ENCODE results near the gene FECH. TPM values are rescaled to one million over a fixed set of nuclear protein-coding genes. Genes with fewer than 3 reads are reported as not detected.

The FECH gene
- polyA plus RNA-seq, 3 donors = 9.7 to 23.3 (median 9.9) TPM

- WGBS (ENCODE audit: insufficient coverage) = no CpG with 5 or more reads among the region's 5 CpGs
- peaks cover 0 to 3% (median 0%) of the 10 kb centered on the region in 7 donors for H3K9me3 Mint-ChIP-seq
- Histone ChIP-seq H3K27ac (ENCODE audit: low read depth in 1 of 2, low read length in 2 of 2) (peak overlapping the region; percentile 56 to 73), H3K36me3 (replicated peaks in 1 of 2; ENCODE audit: control insufficient read depth in 1 of 2, insufficient read depth in 2 of 2, low read length in 2 of 2) (peaks cover 9 to 28% of the 10 kb centered on the region in 2 donors), H2AFZ (ENCODE audit: insufficient read depth, low read depth, low read length, poor library complexity, severe bottlenecking) (peak overlapping the region; percentile 87), H3K9me3 (replicated peaks in 1 of 2; ENCODE audit: control insufficient read depth in 1 of 2, insufficient read depth in 1 of 2, low read length in 2 of 2) (no peaks in the 10 kb centered on the region), H3K4me1 (ENCODE audit: control insufficient read depth in 1 of 2, insufficient read depth in 2 of 2, low read length in 2 of 2) (peaks cover 23 to 29% of the 10 kb centered on the region in 2 donors), H3K4me2 (replicated peaks; ENCODE audit: extremely low read depth, low read length, poor library complexity, severe bottlenecking) (peak overlapping the region; percentile 52), H3K27me3 (ENCODE audit: control insufficient read depth in 2 of 2, insufficient read depth in 2 of 2, low read length in 2 of 2) (no peaks in the 10 kb centered on the region), H4K20me1 (ENCODE audit: insufficient read depth, low read length) (no peaks in the 10 kb centered on the region), H3K79me2 (ENCODE audit: insufficient read depth, low read length) (peaks cover 4% of the 10 kb centered on the region), H3K9ac (ENCODE audit: insufficient read depth, low read length, poor library complexity, severe bottlenecking) (no peak overlapping the region), H3K4me3 (replicated peaks in 1 of 3; ENCODE audit: low read depth in 2 of 3, low read length in 3 of 3) (peak overlapping the region in 1 of 3 experiments; percentile 45)
- H3K27me3 Mint-ChIP-seq (ENCODE audit: low read depth in 3 of 3) = peaks cover 0 to 2% (median 1%) of the 10 kb centered on the region in 3 donors
- TF ChIP-seq, protein P1, sequence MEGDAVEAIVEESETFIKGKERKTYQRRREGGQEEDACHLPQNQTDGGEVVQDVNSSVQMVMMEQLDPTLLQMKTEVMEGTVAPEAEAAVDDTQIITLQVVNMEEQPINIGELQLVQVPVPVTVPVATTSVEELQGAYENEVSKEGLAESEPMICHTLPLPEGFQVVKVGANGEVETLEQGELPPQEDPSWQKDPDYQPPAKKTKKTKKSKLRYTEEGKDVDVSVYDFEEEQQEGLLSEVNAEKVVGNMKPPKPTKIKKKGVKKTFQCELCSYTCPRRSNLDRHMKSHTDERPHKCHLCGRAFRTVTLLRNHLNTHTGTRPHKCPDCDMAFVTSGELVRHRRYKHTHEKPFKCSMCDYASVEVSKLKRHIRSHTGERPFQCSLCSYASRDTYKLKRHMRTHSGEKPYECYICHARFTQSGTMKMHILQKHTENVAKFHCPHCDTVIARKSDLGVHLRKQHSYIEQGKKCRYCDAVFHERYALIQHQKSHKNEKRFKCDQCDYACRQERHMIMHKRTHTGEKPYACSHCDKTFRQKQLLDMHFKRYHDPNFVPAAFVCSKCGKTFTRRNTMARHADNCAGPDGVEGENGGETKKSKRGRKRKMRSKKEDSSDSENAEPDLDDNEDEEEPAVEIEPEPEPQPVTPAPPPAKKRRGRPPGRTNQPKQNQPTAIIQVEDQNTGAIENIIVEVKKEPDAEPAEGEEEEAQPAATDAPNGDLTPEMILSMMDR (IDR thresholded peaks at IDR 0.05) = no peak
- intact Hi-C loops (cut with micrococcal nuclease) = loop anchor here in 1 of 2 donors (2.0 kb wide), 1 partner anchor 37 kb away; no protein-coding TSS in a partner anchor
- H3K4me3 Mint-ChIP-seq = peak overlapping the region; percentile 24 to 71
- H3K36me3 Mint-ChIP-seq = peaks cover 26 to 31% of the 10 kb centered on the region in 2 donors
- H3K4me1 Mint-ChIP-seq = peaks cover 27% of the 10 kb centered on the region
- DNase-seq = peak; percentile 61 to 73 (median 71)
- peak overlapping the region; percentile 50 to 87 (median 77) for H3K27ac Mint-ChIP-seq
Measured at GRCh38 chr18:57581301-57581934, 5.1 kb downstream of the FECH start.

DNA sequence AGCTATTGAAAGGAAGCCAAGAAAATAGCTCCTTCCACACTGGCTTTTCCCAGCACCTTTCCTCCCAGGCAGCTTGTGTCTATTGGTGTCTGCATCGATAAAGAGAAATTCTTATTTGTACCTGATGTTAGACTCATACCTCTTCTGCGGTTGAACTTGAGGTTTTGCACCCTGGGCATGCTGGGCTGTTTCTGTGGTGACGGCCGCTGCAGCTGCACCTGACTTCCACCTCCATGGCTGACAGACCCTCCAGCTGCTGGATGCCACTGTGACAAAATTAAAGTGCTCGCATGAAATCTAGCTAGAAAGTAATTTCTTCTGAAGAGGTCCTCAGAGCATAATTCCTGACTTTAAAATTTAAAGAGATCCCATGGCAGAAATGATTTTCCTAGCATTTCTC is 6.6 kb downstream of the FECH start:
- H3K4me3 Mint-ChIP-seq = no peak overlapping the region

More for the DNA sequence above, 6.6 kb downstream of the FECH start:
- Histone ChIP-seq H2AFZ (ENCODE audit: insufficient read depth, low read depth, low read length, poor library complexity, severe bottlenecking) (no peak overlapping the region), H3K9me3 (replicated peaks in 1 of 2; ENCODE audit: control insufficient read depth in 1 of 2, insufficient read depth in 1 of 2, low read length in 2 of 2) (no peaks in the 10 kb centered on the region), H3K36me3 (replicated peaks in 1 of 2; ENCODE audit: control insufficient read depth in 1 of 2, insufficient read depth in 2 of 2, low read length in 2 of 2) (peaks cover 16 to 38% of the 10 kb centered on the region in 2 donors), H3K4me1 (ENCODE audit: control insufficient read depth in 1 of 2, insufficient read depth in 2 of 2, low read length in 2 of 2) (peaks cover 13 to 17% of the 10 kb centered on the region in 2 donors), H3K4me3 (replicated peaks in 1 of 3; ENCODE audit: low read depth in 2 of 3, low read length in 3 of 3) (no peak overlapping the region), H4K20me1 (ENCODE audit: insufficient read depth, low read length) (no peaks in the 10 kb centered on the region), H3K9ac (ENCODE audit: insufficient read depth, low read length, poor library complexity, severe bottlenecking) (no peak overlapping the region), H3K4me2 (replicated peaks; ENCODE audit: extremely low read depth, low read length, poor library complexity, severe bottlenecking) (no peak overlapping the region), H3K79me2 (ENCODE audit: insufficient read depth, low read length) (no peaks in the 10 kb centered on the region), H3K27me3 (ENCODE audit: control insufficient read depth in 2 of 2, insufficient read depth in 2 of 2, low read length in 2 of 2) (no peaks in the 10 kb centered on the region), H3K27ac (ENCODE audit: low read depth in 1 of 2, low read length in 2 of 2) (no peak overlapping the region)
- Mint-ChIP-seq H3K4me1 (peaks cover 17% of the 10 kb centered on the region), H3K36me3 (peaks cover 35 to 40% of the 10 kb centered on the region in 2 donors), H3K27me3 (ENCODE audit: low read depth in 3 of 3) (peaks cover 0 to 2% (median 1%) of the 10 kb centered on the region in 3 donors), H3K27ac (no peak overlapping the region), H3K9me3 (peaks cover 0 to 3% (median 0%) of the 10 kb centered on the region in 7 donors)
- 72% methylated on average over 2 of the region's 5 CpGs for WGBS (ENCODE audit: insufficient coverage)
- intact Hi-C loops (cut with micrococcal nuclease) = loop anchor here in 1 of 2 donors (2.0 kb wide), 1 partner anchor 35 kb away; no protein-coding TSS in a partner anchor
- DNase-seq = no peak
- TF ChIP-seq, protein P1 (IDR thresholded peaks at IDR 0.05) = no peak
